GM19372 (cell line): Measurements from ENCODE around the gene TRIM54.
"Not testable (repeated sequence)": the region's sequence is repeated elsewhere in the genome, so short reads cannot be mapped to it uniquely, and the experiment has no call there.

Experiments used
- ATAC-seq: cut with Tn5 transposase; IDR thresholded peaks from one replicate; pipeline ENCODE4 v1.9.1; 2021; ENCODE audit warnings: mild to moderate bottlenecking, low read depth, moderate library complexity; ENCODE audit not compliant: unreplicated experiment

Gene TRIM54

DNA sequence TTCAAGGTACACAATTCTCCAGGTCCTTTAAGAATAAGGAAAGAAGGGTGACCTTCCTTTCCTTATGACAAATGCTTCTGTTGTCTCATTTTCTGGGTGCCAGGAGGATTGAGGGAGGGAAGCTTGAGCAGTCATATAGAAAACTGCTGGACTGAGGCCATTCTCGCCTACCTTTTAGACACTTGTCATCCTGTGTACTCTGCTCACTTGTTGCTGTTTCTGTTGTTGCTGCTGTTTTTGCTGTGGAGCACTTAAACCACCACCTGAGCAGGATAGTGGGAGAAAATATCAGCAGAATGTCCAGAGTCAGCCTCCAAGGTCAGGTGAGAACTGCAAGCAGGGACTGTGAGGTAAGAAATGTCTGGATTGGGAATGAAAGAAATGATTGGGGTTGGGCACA is 4.2 kb upstream of the TRIM54 start:
- no peak for ATAC-seq

DNA sequence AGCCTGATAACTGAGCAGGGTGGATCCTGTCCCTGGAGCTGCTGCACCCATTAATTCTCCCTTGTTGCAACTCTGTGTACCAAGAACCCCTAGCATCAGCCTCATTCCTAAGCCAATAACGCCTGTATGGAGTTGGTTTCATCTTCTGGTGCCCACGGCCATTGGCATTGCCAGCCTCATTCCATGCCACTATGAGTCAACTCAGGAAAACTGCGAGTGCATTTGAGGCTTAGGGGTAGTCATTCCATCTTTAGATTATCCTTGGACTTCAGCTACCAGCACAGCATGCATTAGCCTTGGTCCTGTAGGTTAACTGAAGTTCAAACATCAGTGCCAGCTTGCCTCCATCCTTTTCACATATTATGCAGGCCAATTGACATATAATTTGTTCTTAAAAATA is 1.4 kb upstream of the TRIM54 start:
- ATAC-seq = no peak

DNA sequence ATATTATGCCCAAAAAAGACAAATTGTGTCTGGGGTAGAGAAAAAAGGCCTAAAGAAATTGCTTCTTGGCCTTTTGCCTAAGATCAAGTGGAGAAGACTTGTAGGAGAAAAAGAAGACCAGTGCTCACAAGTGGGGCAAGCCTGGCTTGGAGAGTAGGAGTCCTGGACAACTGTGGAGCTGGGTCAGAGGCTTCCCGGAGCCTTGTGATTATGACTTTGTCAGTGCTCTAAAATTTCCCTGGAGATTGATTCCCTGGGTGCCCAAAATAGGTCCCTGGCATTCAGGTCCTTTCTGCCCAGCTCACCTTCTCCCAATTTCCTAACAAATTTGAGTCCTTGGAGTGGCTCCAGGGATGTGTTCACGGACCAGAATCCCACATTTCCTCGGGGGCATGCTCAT is 787 bp upstream of the TRIM54 start:
- ATAC-seq = no peak

DNA sequence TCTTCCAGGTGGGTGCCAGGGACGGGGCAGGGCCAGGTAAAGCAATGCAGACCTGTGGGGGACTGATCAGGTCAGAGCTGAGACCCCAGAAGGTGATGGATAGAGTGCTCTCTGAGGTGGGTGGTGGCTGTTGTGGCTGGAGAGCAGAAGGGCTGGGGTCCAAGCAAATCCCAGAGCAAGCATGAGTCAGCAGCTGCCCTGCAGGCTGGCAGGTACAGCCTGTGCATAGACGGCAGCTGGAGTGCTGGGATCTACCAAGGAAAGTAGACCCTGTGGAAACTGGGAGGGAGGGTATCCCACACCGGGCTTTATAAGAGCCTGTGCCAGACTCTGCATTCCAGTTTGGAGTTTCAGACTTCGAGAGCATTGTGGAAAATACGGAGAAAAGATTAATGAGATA is 663 bp downstream of the TRIM54 start:
- ATAC-seq = no peak

DNA sequence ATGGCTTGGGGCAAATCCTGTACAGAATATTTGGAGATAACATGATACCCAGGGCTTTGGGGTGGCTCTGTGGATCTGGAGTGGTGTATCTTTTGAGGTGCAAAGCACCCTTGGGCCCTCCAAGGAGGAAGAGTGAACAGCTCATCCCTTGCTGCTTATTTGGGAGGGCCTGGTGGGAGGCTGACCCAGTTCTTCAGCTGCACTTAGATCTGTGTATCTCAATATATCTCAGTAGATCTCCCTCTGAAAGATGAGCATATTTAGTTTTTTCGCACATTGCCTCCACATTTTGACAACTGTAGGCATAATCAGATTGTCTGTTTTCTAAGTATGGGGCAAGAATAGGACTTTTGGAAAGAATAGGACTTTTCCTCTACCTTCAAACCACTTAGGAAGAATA is 2.8 kb downstream of the TRIM54 start:
- ATAC-seq = no peak

DNA sequence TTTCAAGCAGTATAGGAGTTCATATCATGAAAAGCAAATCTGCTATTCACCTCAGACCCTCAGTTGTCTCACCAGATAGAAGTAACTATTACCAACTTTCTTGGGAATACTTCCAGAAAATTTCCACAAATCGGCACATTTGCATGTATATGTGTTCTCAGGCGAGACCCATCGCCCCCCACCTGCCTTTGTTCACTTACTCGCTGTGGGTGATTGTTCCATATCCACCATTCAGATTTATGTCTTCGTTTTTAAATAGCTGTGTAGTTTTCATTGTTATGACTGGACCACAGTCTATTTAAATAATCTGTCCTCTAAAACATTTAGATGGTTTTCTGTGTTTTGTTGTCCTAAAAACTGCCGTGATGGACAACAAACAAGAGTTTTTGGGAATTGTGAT is 3.3 kb downstream of the TRIM54 start:
- no peak for ATAC-seq

DNA sequence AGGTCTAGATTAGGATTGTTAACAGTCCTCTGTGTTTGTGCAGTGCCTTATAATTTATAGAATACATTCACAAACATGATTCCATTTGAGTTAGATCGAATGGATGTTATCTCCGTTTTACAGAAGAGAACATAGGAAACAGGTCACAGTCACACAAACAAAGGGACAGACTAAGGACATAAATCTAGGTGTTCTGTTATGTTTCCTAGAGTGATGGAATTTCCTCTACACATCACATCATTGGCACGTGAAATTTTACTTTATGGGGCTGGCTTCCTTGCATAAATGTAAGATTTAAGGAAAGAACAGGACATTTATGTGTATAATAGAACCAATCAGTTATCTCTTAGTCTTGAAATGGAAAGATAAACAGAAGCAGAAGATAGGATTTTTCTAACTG is 6.4 kb downstream of the TRIM54 start:
- no peak for ATAC-seq

DNA sequence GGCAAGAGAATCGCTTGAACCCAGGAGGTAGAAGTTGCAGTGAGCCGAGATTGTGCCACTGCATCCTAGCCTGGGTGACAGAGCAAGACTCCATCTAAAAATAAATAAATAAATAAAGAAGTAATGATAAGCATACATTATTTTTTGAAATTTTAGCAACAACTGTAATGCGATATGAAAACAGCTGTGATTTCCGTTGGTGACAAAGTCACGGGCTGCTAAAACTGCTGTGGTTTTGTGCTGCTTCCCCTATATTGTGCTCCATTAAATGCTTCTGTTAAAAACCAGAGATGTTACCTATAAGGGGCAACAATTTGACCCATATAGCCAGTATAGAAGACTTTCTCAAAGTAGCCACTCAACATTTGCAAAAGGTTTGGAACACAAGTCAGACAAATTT is 8.3 kb downstream of the TRIM54 start:
- no peak for ATAC-seq

DNA sequence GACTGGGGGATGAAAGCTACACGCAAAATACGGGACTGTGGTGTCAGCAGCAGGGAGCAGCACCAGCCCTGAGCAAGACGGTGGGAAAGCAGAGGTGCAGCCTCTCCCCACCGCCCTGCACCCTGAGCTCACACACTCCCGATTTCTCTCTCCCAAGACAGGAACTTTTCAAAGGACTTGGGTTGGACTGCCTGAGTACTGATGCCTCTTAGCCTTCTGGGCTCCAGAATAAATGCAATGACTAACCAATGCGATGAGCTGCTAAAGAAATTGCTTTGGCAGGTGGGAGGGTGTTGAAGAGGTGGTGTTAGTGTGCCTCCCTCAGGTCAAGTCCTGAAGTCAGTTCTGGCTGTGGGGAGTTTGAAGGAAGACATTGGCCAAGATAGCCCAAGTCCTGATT is 9.6 kb downstream of the TRIM54 start:
- ATAC-seq = no peak

DNA sequence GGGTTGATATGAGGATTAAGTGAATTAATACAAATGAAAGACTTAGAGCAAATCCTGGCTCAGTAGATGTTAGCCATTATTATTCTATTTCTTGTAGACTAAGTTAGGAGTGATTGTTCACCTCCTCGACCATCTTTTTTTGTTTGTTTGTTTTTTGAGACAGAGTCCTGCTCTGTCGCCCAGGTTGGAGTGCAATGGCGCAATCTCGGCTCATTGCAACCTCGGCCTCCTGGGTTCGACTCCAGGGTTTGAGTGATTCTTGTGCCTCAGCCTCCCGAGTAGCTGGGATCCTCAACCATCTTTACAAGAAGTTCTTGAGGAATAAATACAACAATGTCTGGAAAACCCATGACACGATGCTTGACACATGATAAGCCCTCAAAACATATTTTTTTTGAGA is 12.7 kb downstream of the TRIM54 start:
- ATAC-seq = no peak

DNA sequence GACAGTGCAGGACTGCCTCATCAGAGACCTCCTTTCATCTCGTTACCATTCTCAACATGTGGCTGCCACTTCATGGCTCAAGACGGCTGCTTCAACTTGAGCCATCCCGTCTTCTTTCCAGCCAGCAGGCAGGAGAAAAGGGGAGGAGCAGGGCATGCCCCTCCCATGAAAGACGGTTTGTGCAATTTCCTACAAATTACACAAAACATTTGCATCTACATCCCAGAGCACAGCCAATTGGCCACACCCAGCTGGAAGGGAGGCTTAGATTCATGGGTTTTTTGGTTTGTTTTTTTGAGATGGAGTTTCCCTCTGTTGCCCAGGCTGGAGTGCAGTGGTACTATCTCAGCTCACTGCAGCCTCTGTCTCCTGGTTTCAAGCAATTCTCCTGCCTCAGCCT is 14.3 kb downstream of the TRIM54 start:
- no peak for ATAC-seq

DNA sequence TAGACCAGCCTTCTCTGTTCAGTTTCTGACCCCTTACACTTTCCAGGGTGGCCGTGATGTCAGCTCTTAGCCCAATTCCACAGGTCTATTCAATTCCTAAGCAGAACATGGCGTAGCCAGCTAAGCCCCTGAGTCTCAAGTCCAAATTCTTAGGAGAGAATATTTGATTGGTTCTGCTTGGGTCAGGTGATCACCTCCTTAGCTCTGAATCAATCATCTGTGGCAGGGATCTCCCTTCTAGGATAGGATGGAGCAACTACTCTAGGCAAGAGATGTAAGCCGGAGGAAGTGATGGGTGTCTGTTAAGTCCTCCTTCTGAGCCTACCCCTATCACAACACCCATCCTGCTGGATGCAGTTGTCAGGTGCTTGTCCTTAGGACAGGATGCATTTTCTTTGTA is 15.0 kb downstream of the TRIM54 start:
- no peak for ATAC-seq

DNA sequence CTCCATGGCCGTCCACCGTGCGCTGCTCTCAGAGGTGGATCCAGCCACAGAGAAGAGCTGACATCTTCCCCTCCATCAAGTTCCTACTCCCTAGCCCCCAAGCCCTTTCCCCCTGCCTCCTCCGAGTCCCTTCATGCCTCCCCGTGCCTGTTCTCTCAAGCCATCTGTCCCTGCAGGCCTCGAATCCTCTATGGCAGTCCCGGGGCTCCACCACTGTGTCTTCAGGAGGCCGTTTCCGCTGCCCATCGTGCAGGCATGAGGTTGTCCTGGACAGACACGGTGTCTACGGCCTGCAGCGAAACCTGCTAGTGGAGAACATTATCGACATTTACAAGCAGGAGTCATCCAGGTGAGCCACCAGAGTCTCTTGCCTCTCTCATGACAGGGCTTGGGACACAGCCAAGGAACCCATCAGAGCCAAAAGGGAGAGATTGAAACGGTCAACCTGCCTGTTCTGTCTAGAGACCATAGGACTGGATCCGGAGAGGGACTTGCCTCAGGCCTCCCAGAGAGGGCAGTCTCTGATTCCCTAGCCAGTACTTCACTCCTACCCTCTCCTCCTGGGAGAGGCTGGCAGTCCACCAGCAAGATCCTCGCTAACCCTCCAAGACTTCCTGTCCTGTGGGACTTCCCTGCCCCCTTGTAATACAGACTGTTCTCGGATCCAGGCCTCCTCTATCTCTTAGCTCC is 16.3 kb downstream of the TRIM54 start:
- ATAC-seq = no peak

DNA sequence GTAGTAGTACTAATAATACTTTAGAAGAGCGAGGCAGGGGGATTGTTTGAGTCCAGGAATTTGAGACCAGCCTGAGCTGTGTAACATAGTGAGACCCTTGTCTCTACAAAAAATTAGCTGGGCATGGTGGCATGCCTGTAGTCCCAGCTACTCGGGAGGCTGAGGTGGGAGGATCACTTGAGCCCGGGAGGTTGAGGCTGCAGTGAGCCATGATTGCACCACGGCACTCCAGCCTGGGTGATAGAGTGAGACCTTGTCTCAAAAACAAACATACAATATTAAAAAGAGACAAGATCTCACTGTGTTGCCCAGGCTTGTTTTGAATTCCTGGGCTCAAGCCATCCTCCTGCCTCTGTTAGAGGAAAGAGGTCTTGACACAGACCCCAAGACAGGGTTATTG is 18.4 kb downstream of the TRIM54 start:
- not testable (repeated sequence) for ATAC-seq

DNA sequence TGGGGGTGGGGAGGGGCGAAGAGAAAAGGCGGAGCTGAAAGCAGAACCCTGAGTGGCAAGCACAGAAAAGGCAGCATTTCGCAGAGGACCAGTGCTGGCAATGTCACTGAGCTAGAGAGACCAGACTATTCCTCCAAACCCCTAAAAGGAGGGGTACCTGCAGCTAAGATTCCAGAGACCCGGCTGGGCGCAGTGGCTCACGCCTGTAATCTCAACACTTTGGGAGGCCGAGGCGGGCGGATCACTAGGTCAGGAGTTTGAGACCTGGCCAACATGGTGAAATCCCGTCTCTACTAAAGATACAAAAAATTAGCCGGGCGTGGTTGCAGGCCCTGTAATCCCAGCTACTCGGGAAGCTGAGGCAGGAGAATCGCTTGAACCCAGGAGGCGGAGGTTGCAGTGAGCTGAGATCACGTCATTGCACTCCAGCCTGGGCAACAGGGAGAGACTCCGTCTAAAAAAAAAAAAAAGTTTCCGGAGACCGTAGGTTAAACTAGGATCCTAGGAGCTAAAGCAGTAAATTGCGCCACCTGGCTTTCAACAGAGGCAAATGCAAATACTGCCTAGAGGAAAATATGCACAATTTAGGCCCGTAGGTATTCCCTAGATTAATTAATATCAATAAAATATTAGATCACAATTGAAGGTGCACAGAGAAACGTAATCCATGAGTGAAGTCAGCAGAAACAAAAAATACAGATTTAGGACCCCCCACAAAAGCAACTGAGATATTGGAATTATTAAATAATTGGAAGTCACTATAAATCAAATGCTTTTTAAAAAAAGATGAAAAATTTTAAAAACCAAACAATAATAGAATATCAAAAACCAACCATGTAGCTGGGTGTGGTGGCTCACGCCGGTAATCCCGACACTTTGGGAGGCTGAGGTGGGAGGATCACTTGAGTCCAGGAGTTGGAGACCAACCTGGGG is 21.1 kb downstream of the TRIM54 start:
- no peak for ATAC-seq

DNA sequence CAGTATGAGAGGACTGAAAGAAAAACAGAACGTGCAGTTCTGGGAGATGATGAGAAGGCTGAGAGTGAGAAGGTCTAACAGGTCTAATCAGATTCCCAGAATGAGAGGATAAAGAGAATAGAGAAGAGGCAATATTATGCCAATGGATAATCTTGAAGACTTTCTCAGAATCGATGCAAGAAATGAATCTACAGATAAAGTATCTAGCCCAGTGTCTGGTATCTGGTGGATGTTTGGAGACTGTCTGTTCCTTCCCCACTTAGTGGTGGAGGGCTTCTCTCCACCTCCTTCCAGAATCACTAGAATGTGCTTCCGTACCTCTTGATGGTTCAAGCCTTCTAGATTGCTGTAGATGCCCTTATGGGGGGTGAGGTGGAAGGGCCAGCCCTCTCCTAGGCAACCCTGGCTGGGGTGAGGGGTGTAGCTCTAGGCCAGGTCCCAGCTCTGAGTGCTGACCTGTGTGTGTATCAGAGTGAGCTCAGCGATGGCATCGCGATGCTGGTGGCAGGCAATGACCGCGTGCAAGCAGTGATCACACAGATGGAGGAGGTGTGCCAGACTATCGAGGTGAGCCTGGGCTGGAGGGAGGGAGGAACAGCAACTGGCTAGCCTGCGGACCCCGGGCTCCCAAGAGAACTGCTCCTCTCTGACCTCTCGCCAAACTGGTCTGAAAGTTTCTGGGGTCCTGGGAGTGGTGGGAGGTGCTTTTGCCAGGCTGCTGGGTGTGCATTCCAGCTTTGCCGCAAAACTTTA is 22.4 kb downstream of the TRIM54 start:
- no peak for ATAC-seq

DNA sequence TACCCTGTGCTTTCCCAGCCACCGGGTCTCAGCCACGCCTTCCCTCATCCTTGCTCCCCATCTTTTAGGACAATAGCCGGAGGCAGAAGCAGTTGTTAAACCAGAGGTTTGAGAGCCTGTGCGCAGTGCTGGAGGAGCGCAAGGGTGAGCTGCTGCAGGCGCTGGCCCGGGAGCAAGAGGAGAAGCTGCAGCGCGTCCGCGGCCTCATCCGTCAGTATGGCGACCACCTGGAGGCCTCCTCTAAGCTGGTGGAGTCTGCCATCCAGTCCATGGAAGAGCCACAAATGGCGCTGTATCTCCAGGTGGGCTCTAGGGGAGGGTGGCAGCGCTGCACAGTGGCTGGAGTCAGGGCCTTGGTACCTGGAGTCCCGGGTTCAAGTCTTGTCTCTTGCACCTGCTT is 23.3 kb downstream of the TRIM54 start:
- ATAC-seq = no peak

DNA sequence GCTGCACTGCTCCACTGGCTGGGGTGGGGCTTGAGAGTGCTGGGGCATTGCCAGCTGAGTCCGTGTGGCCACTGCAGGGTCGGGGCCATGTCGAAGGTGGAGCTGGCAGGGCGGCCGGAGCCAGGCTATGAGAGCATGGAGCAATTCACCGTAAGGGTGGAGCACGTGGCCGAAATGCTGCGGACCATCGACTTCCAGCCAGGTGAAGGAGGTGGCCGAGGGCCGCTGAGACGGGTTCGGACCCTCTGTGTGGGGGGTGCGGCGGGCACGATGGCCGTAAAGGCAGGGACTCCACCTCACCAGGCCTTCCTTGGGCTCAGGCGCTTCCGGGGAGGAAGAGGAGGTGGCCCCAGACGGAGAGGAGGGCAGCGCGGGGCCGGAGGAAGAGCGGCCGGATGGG is 23.9 kb downstream of the TRIM54 start:
- ATAC-seq = no peak

DNA sequence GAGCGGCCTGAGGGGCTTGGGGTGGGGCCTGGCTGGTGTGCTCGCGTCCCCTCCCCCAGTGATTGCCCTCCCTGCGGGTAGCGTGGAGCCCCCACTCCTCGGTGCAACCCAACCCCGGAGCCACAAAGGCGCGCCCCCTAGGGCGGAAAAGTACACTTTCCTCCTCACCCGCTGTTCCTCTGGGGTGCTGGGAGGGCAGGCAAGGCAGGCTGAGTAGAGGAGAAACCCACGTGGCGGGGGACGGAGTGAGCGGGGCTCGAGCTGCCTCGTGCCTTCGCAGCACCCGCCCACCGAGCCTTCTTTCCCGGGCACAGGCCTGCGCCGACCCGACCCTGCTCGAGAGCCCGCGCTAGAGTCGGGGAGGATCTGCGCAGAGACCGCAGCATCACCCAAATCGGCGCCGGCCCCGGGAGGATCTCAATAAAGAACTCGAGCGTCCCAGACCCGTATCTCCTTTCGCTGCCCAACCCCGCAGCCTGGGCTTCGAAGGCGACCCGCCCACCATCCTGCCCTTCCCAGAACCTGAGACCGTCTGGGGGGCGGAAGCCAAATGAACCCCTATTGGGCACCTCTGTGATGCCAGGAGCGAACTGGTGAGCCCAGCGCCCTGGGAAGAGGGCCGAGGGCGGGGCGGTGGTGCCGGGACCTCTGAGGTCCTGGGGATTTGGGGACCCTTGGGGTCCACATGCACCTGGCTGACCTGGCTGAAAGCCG is 24.5 kb downstream of the TRIM54 start:
- ATAC-seq = no peak

DNA sequence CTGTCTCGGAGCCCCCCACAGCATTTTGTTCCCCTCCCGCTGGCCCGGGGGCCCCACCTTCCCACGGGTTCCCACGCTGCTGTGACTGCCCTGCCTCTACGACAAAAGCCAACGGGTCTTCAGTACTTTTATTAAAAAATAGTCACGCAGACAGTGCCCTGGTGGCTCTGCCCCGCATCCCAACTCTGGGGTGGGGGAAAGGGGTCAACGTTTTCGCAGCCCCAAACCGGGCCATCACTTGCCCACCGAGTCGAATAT is 25.0 kb downstream of the TRIM54 start:
- no peak for ATAC-seq
